Panc1 (cell line): ENCODE measurements around the gene UBAP2L.

Source experiments
- POLR2AphosphoS5 ChIP-seq: IDR thresholded peaks from 2 replicates; pipeline ENCODE4 v1.6.1; 2012; ENCODE audit warnings: mild to moderate bottlenecking, low read depth, low read length, moderate library complexity
- SIN3A ChIP-seq: IDR thresholded peaks from 2 replicates; pipeline ENCODE4 v1.6.1; 2012; ENCODE audit warnings: low read depth, mild to moderate bottlenecking, low read length, moderate library complexity, borderline replicate concordance; ENCODE audit not compliant: insufficient read depth
- TCF7L2 ChIP-seq: IDR thresholded peaks from 2 replicates; pipeline ENCODE4 v1.6.1; 2011; ENCODE audit warnings: mild to moderate bottlenecking, low read depth, low read length, inconsistent platforms
- TF ChIP-seq, protein P1 (sequence below): fragments of 450-650 bp; IDR thresholded peaks from 2 replicates; pipeline ENCODE4 v1.5.1; 2017; ENCODE audit warnings: mild to moderate bottlenecking
- TF ChIP-seq, protein P2 (sequence below), 2 experiments: IDR thresholded peaks; 2 replicates each; pipeline ENCODE4 v1.6.1; 2011 to 2012; ENCODE audit warnings: low read depth in 2 of 2, control low read depth in 1 of 2, low read length in 1 of 2, mild to moderate bottlenecking in 1 of 2, moderate library complexity in 1 of 2; ENCODE audit not compliant: insufficient read depth in 1 of 2

GRCh38 chr1:154318386-154318785 lies 97.6 kb downstream of the UBAP2L start:
- TF ChIP-seq, protein P1, sequence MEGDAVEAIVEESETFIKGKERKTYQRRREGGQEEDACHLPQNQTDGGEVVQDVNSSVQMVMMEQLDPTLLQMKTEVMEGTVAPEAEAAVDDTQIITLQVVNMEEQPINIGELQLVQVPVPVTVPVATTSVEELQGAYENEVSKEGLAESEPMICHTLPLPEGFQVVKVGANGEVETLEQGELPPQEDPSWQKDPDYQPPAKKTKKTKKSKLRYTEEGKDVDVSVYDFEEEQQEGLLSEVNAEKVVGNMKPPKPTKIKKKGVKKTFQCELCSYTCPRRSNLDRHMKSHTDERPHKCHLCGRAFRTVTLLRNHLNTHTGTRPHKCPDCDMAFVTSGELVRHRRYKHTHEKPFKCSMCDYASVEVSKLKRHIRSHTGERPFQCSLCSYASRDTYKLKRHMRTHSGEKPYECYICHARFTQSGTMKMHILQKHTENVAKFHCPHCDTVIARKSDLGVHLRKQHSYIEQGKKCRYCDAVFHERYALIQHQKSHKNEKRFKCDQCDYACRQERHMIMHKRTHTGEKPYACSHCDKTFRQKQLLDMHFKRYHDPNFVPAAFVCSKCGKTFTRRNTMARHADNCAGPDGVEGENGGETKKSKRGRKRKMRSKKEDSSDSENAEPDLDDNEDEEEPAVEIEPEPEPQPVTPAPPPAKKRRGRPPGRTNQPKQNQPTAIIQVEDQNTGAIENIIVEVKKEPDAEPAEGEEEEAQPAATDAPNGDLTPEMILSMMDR, result no peak
- TF ChIP-seq, protein P2, sequence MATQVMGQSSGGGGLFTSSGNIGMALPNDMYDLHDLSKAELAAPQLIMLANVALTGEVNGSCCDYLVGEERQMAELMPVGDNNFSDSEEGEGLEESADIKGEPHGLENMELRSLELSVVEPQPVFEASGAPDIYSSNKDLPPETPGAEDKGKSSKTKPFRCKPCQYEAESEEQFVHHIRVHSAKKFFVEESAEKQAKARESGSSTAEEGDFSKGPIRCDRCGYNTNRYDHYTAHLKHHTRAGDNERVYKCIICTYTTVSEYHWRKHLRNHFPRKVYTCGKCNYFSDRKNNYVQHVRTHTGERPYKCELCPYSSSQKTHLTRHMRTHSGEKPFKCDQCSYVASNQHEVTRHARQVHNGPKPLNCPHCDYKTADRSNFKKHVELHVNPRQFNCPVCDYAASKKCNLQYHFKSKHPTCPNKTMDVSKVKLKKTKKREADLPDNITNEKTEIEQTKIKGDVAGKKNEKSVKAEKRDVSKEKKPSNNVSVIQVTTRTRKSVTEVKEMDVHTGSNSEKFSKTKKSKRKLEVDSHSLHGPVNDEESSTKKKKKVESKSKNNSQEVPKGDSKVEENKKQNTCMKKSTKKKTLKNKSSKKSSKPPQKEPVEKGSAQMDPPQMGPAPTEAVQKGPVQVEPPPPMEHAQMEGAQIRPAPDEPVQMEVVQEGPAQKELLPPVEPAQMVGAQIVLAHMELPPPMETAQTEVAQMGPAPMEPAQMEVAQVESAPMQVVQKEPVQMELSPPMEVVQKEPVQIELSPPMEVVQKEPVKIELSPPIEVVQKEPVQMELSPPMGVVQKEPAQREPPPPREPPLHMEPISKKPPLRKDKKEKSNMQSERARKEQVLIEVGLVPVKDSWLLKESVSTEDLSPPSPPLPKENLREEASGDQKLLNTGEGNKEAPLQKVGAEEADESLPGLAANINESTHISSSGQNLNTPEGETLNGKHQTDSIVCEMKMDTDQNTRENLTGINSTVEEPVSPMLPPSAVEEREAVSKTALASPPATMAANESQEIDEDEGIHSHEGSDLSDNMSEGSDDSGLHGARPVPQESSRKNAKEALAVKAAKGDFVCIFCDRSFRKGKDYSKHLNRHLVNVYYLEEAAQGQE (IDR thresholded peaks at IDR 0.05; ENCODE audit: insufficient read depth in 1 of 2, low read depth in 2 of 2, low read length in 1 of 2), result no peak
- TF ChIP-seq POLR2AphosphoS5 (no peak), SIN3A (no peak), TCF7L2 (no peak)
